Adrenal gland (tissue), 12 donors: ENCODE measurements around the gene NLGN2. TPM values are rescaled to one million over a fixed set of nuclear protein-coding genes. Genes with fewer than 3 reads are reported as not detected.

Source experiments
- DNase-seq, 7 donors: peaks; one replicate each; pipeline ENCODE4 v3.0.0-alpha.2; 2019 to 2020
- H3K27ac ChIP-seq, 5 donors: fragments of 200-600 bp; sonication (generic) in 4 of 5; 1 replicate in 3 of 5; 2 replicates in 2 of 5; pipeline versions ENCODE4 v1.5.1 to v1.8.0; 2016 to 2020; ENCODE audit warnings: mild to moderate bottlenecking in 1 of 5
- H3K27me3 ChIP-seq: fragments of 200-600 bp; 2 replicates; pipeline ENCODE4 v1.8.0; 2021
- H3K36me3 ChIP-seq, 2 donors: fragments of 200-600 bp; replicated peaks in 1 of 2; 1 replicate in 1 of 2; 2 replicates in 1 of 2; pipeline versions ENCODE4 v1.5.1 to v1.8.0; 2018 to 2022
- H3K4me1 ChIP-seq, 2 donors: fragments of 200-600 bp; replicated peaks in 1 of 2; 1 replicate in 1 of 2; 2 replicates in 1 of 2; pipeline versions ENCODE4 v1.5.1 to v1.8.0; 2018 to 2021
- H3K4me3 ChIP-seq, 4 donors: fragments of 200-600 bp; sonication (generic) in 3 of 4; one replicate each; pipeline ENCODE4 v1.5.1; 2016 to 2018
- H3K9me3 ChIP-seq, 3 donors: fragments of 200-600 bp; sonication (generic) in 1 of 3; replicated peaks in 1 of 3; 1 replicate in 2 of 3; 2 replicates in 1 of 3; pipeline versions ENCODE4 v1.5.1 to v1.8.0; 2016 to 2021
- CTCF ChIP-seq, 6 experiments: fragments of 450-650 bp in 4 of 6; fragments of 200-600 bp in 2 of 6; sonication (generic) in 1 of 6; IDR thresholded peaks; 1 replicate in 5 of 6; 2 replicates in 1 of 6; pipeline versions ENCODE4 v1.5.1 to v1.8.0; 2016 to 2021; ENCODE audit warnings: antibody characterized with exemption in 6 of 6, mild to moderate bottlenecking in 2 of 6, moderate library complexity in 1 of 6
- POLR2A ChIP-seq, 2 donors: fragments of 450-650 bp; IDR thresholded peaks; one replicate each; pipeline ENCODE4 v1.6.1; 2017; ENCODE audit warnings: antibody characterized with exemption in 2 of 2, mild to moderate bottlenecking in 2 of 2, moderate library complexity in 1 of 2
- WGBS, 4 donors: extraction: QIAGEN DNeasy Blood & Tissue Kit in 2 of 4; methylation state at CpG; one replicate each; pipeline versions ENCODE4 v1.1.5 to v1.1.7; 2013 to 2017; 5-methylcytosine and 5-hydroxymethylcytosine counted together
- intact Hi-C, 2 donors: fragments of 100-400 bp; cut with DNase I; formaldehyde crosslinking; loops; one replicate each; pipeline versions ENCODE4 v1.14.1 to v1.15.0; 2022 to 2023
- polyA plus RNA-seq, 3 donors: library from polyadenylated mRNA; stranded (reverse); fragments of 200-250 nt in 2 of 3; fragments of 350-450 nt in 1 of 3; fragmentation: Illumina TruSeq in 1 of 3; extraction: RNeasy Lipid Tissue Mini Kit (QIAGEN cat#74804) in 1 of 3; gene quantifications; one replicate each; pipeline ENCODE4 v1.2.3, GENCODE V29; 2013 to 2014
- total RNA-seq, 9 donors: library from RNA; depleted of rRNA in 4 of 9; stranded (reverse); fragments of >200 nt in 4 of 9; fragments of 120-200 nt in 1 of 9; fragmentation: NEBNext Ultra II Directional in 1 of 9; extraction: Animal tissue kit (Norgen Biotek cat#: 25700) in 1 of 9; gene quantifications; one replicate each; pipeline versions ENCODE4 v1.1.0 to v1.2.4, GENCODE V29; 2013 to 2023
- donor health status: healthy with polysubstance abuse.
- donor health status: Bipolar disorder and iron deficiency.
- donor health status: DM: yes; HTN: yes; CAD: no.
- donor health status: DM: no; HTN: no; CAD: no.
- donor health status: DM: no; HTN: no; CAD: no.
- donor health status: DM: yes; HTN: yes; CAD: no.

Gene NLGN2
- total and polyA plus RNA-seq, 12 donors: 2.8 to 44.6 (median 16.6) TPM

GRCh38 chr17:7436556-7437368 lies 29.1 kb downstream of the NLGN2 start:
- 0 to 6% (median 2%) methylated on average over 20 to 92 of the region's 92 CpGs for WGBS, 4 donors
- intact Hi-C loops: loop anchor here (5.0 kb wide), 2 partner anchors 41 to 126 kb away; partner anchors contain the start of genes SENP3 (in 1 of the 2) and ZBTB4 (in 1 of the 2)
- Histone ChIP-seq H3K27ac (peak overlapping the region; percentile 78 to 94 (median 90)), H3K9me3 (no peaks in the 10 kb centered on the region), H3K4me3 (peak overlapping the region in 2 of 4 donors; percentile 30 to 62), H3K27me3 (no peaks in the 10 kb centered on the region), H3K4me1 (peaks cover 50 to 52% of the 10 kb centered on the region in 2 donors), H3K36me3 (no peaks in the 10 kb centered on the region)
- peak; percentile 83 to 91 (median 86) for DNase-seq
- peak; percentile 22 to 94 (median 72) for TF ChIP-seq CTCF (IDR thresholded peaks at IDR 0.05)
- peak; percentile 52 to 86 for TF ChIP-seq POLR2A (IDR thresholded peaks at IDR 0.05)

DNA sequence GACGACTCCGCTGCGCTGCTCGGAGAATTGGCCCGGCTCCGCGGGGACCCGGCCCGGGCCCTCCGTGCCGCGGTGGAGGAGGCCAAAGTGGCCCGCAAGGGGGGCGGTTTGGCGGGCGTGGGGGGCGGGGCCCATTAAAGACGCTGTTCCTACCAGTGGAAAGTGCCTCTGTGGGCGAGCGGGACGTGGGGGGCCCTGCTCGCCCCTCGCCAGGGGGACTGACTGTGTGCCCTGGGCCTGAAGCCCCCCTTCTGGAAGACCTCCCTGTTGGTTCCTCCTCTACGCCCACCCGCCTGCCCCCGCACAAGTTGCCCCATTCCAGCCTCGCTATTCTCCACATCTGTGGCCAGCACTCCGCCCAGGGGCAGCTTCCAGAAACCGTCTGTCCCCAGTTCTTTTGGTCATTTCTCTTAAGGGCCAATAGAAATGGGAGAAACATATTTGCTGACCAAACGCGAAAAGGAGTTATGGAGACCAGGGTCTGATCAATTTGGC lies 29.8 kb downstream of the NLGN2 start:
- Histone ChIP-seq H3K4me1 (peaks cover 50 to 52% of the 10 kb centered on the region in 2 donors), H3K9me3 (no peaks in the 10 kb centered on the region), H3K27me3 (no peaks in the 10 kb centered on the region), H3K27ac (peak overlapping the region; percentile 78 to 94 (median 90)), H3K36me3 (no peaks in the 10 kb centered on the region), H3K4me3 (peak overlapping the region in 2 of 4 donors; percentile 30 to 62)
- peak in 2 of 7 donors; percentile 53 to 58 for DNase-seq
- intact Hi-C loops: loop anchor here (5.0 kb wide), 2 partner anchors 40 to 125 kb away; partner anchors contain the start of genes SENP3 (in 1 of the 2) and ZBTB4 (in 1 of the 2)
- TF ChIP-seq POLR2A (IDR thresholded peaks at IDR 0.05): no peak
- no peak for TF ChIP-seq CTCF (IDR thresholded peaks at IDR 0.05)
- WGBS, 4 donors: 18 to 49% (median 27%) methylated on average over 10 to 31 of the region's 31 CpGs

GRCh38 chr17:7437950-7438614 lies 30.4 kb downstream of the NLGN2 start:
- TF ChIP-seq CTCF (IDR thresholded peaks at IDR 0.05) (no peak), POLR2A (IDR thresholded peaks at IDR 0.05) (peak in 1 of 2 donors; percentile 55)
- DNase-seq: peak; percentile 72 to 88 (median 79)
- no peaks in the 10 kb centered on the region for H3K9me3 ChIP-seq
- no peaks in the 10 kb centered on the region for H3K27me3 ChIP-seq
- H3K36me3 ChIP-seq: no peaks in the 10 kb centered on the region
- H3K4me3 ChIP-seq: peak overlapping the region in 3 of 4 donors; percentile 30 to 62 (median 54)
- WGBS, 4 donors: 22 to 29% (median 25%) methylated on average over 21 to 48 of the region's 48 CpGs
- peaks cover 50 to 52% of the 10 kb centered on the region in 2 donors for H3K4me1 ChIP-seq
- intact Hi-C loops: loop anchor here (5.0 kb wide), 2 partner anchors 39 to 124 kb away; partner anchors contain the start of genes SENP3 (in 1 of the 2) and ZBTB4 (in 1 of the 2)
- H3K27ac ChIP-seq: peak overlapping the region; percentile 78 to 94 (median 90)
